ENCODE measurements around the gene PMVK. TPM values are rescaled to one million over a fixed set of nuclear protein-coding genes. Genes with fewer than 3 reads are reported as not detected.

PMVK gene
- total and polyA plus RNA-seq, 10 of the 15 experiments (the other 5 are each of a cell fraction or from before 2014, with no cell fraction given): 6.0 to 121 (median 49.4) TPM

DNA sequence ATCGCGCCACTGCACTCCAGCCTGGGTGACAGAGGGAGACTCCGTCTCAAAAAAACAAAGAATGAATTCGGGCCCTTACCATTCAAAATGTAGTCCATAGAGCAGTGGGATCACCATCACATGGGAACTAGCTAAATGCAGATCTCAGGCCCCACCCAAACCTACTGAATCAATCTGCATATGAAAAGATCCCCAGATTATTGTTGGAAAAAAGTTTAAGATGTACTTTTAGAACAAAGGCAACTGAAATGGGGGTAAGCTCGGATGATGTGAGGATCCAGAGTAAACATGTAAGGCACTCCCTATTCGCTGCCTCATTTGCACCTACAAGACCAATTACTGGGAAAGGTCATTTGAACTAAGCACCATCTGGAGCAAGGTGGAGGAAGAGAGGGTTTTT lies 45.8 kb upstream of the PMVK start (continued):
- TF ChIP-seq, protein P1, sequence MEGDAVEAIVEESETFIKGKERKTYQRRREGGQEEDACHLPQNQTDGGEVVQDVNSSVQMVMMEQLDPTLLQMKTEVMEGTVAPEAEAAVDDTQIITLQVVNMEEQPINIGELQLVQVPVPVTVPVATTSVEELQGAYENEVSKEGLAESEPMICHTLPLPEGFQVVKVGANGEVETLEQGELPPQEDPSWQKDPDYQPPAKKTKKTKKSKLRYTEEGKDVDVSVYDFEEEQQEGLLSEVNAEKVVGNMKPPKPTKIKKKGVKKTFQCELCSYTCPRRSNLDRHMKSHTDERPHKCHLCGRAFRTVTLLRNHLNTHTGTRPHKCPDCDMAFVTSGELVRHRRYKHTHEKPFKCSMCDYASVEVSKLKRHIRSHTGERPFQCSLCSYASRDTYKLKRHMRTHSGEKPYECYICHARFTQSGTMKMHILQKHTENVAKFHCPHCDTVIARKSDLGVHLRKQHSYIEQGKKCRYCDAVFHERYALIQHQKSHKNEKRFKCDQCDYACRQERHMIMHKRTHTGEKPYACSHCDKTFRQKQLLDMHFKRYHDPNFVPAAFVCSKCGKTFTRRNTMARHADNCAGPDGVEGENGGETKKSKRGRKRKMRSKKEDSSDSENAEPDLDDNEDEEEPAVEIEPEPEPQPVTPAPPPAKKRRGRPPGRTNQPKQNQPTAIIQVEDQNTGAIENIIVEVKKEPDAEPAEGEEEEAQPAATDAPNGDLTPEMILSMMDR (IDR thresholded peaks at IDR 0.05 in 2 of 3, conservative IDR thresholded peaks at IDR 0.05 in 1 of 3; ENCODE audit: control insufficient read depth in 2 of 3, extremely low read depth in 1 of 3, insufficient read depth in 1 of 3, low read depth in 3 of 3, low read length in 3 of 3): no peak
- no peak for TF ChIP-seq PML (IDR thresholded peaks at IDR 0.05; ENCODE audit: low read length)
- no peak for TF ChIP-seq EED (IDR thresholded peaks at IDR 0.05; ENCODE audit: low read depth)
- no peak for TF ChIP-seq KAT2A (conservative IDR thresholded peaks at IDR 0.05; ENCODE audit: control insufficient read depth, low read depth, low read length)
- no peak for TF ChIP-seq ETV6 (conservative IDR thresholded peaks at IDR 0.05 in 1 of 2, IDR thresholded peaks at IDR 0.05 in 1 of 2; ENCODE audit: borderline replicate concordance in 1 of 2, low read depth in 1 of 2)
- no peak for TF ChIP-seq MTA2 (IDR thresholded peaks at IDR 0.05; ENCODE audit: low read depth)
- no peak for TF ChIP-seq NBN (IDR thresholded peaks at IDR 0.05)

DNA sequence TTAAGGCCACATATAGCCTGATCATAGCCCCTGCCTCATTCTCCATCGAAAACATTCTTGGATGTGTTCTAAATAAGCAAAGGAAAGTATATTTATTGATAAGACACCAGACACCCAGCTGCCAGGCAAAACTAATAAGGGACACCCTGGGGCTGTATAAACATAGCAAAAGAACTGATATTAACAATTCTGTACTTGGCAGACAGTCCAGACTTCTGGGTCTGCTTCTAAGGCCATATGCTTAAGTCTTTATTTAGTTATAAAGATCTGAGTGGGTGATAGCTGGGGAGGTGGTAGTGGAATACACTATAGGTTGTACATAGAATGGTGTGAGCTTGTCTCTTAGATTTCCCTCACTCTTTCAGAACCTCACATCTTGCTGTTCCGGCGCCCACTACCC lies 41.8 kb upstream of the PMVK start:
- peak overlapping the region; percentile 34 for H3K27ac ChIP-seq (ENCODE audit: control insufficient read depth, insufficient read depth)
- TF ChIP-seq SPI1 (IDR thresholded peaks at IDR 0.05; ENCODE audit: borderline replicate concordance, insufficient read depth, low read depth, low read length) (no peak), GABPA (IDR thresholded peaks at IDR 0.05; ENCODE audit: low read depth) (no peak), RELA (IDR thresholded peaks at IDR 0.05; ENCODE audit: borderline replicate concordance, partially characterized antibody) (no peak), BMI1 (IDR thresholded peaks at IDR 0.05; ENCODE audit: borderline replicate concordance) (no peak), ZZZ3 (IDR thresholded peaks at IDR 0.05; ENCODE audit: control insufficient read depth, insufficient read length, low read depth) (no peak), HDGF (IDR thresholded peaks at IDR 0.05) (no peak), RAD21 (IDR thresholded peaks at IDR 0.05; ENCODE audit: insufficient read depth, low read depth, low read length) (no peak), STAT3 (IDR thresholded peaks at IDR 0.05; ENCODE audit: low read depth, low read length) (no peak), MTA3 (IDR thresholded peaks at IDR 0.05; ENCODE audit: borderline replicate concordance, low read length) (no peak), SMC3 (IDR thresholded peaks at IDR 0.05; ENCODE audit: borderline replicate concordance, low read length) (no peak), TAF1 (IDR thresholded peaks at IDR 0.05; ENCODE audit: borderline replicate concordance, low read depth, low read length) (no peak), HDAC6 (IDR thresholded peaks at IDR 0.05; ENCODE audit: unreplicated experiment) (no peak), RCOR1 (conservative IDR thresholded peaks at IDR 0.05; ENCODE audit: low read depth, low read length) (no peak)
- TF ChIP-seq, protein P2, sequence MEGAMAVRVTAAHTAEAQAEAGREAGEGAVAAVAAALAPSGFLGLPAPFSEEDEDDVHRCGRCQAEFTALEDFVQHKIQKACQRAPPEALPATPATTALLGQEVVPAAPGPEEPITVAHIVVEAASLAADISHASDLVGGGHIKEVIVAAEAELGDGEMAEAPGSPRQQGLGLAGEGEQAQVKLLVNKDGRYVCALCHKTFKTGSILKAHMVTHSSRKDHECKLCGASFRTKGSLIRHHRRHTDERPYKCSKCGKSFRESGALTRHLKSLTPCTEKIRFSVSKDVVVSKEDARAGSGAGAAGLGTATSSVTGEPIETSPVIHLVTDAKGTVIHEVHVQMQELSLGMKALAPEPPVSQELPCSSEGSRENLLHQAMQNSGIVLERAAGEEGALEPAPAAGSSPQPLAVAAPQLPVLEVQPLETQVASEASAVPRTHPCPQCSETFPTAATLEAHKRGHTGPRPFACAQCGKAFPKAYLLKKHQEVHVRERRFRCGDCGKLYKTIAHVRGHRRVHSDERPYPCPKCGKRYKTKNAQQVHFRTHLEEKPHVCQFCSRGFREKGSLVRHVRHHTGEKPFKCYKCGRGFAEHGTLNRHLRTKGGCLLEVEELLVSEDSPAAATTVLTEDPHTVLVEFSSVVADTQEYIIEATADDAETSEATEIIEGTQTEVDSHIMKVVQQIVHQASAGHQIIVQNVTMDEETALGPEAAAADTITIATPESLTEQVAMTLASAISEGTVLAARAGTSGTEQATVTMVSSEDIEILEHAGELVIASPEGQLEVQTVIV (IDR thresholded peaks at IDR 0.05; ENCODE audit: borderline replicate concordance, partially characterized antibody): no peak

More for the DNA sequence above, 41.8 kb upstream of the PMVK start:
- no peak overlapping the region for H2AFZ ChIP-seq (ENCODE audit: control insufficient read depth, low read depth, low read length)
- intact Hi-C loops (cut with micrococcal nuclease; ENCODE audit: unreplicated experiment): no loop called here
- BruUV-seq (replicated peaks): no TSS peak
- ChIA-PET SMC1A (ENCODE audit: uncharacterized antibody, unreplicated experiment) (interaction anchor here (1.1 to 1.9 kb wide), 4 partner anchors 16 to 419 kb away, joined by 3 to 9 read pairs (median 4); partner anchors contain the start of gene LENEP), RAD21 (ENCODE audit: unreplicated experiment) (interaction anchor here (1.7 kb wide), 1 partner anchor 21 kb away, joined by 6 read pairs; no protein-coding TSS in a partner anchor), POLR2A (interaction anchor here (0.5 to 1.6 kb wide), 4 partner anchors 8 to 50 kb away, joined by 3 to 5 read pairs (median 4); partner anchors contain the start of gene SHC1), CTCF (interaction anchor here (0.8 to 20.6 kb wide), 5 partner anchors 19 to 168 kb away, joined by 3 to 226 read pairs (median 4); partner anchors contain the start of genes LENEP and ZBTB7B)
- H3K9me3 ChIP-seq (replicated peaks; ENCODE audit: control insufficient read depth, insufficient read depth, low read length): no peaks in the 10 kb centered on the region
- FAIRE-seq (no peak), DNase-seq (ENCODE audit: low read depth, low spot score) (no peak), ATAC-seq (no peak)
- H3K9ac ChIP-seq (ENCODE audit: control insufficient read depth, insufficient read depth, low read length): no peak overlapping the region; the same call in 1 of the 2 replicates
- H3K4me1 ChIP-seq (ENCODE audit: control insufficient read depth, insufficient read depth, low read length): peaks cover 15% of the 10 kb centered on the region
- WGBS (ENCODE audit: insufficient coverage, insufficient replicate concordance, low lambda C conversion rate, missing lambda C conversion rate): 84% methylated on average over 3 of the region's 3 CpGs
- no peak overlapping the region for H3K4me3 ChIP-seq
- no peak overlapping the region for H3K4me2 ChIP-seq (ENCODE audit: control insufficient read depth, insufficient read depth)
- in situ Hi-C loops (cut with MboI): no loop called here
- peaks cover 47% of the 10 kb centered on the region for H3K79me2 ChIP-seq (ENCODE audit: control insufficient read depth, insufficient read depth, low read length)
- peaks cover 0 to 16% of the 10 kb centered on the region in 2 experiments; a peak in 3 of 4 replicates for H3K36me3 ChIP-seq (ENCODE audit: control insufficient read depth in 2 of 2, insufficient read depth in 2 of 2, low read length in 1 of 2)
- H3K27me3 ChIP-seq (replicated peaks in 1 of 2; ENCODE audit: control insufficient read depth in 2 of 2, insufficient read depth in 2 of 2, low read length in 1 of 2): no peaks in the 10 kb centered on the region
- H4K20me1 ChIP-seq (ENCODE audit: control insufficient read depth, insufficient read depth): no peaks in the 10 kb centered on the region
